C1 segment of cervical spinal cord (tissue), 14 donors: ENCODE measurements around the gene KIF1B.
"Not testable (repeated sequence)": the region's sequence is repeated elsewhere in the genome, so short reads cannot be mapped to it uniquely, and the experiment has no call there.

Source experiments
- DNase-seq, 14 donors: peaks; one replicate each; lab custom pipeline; 2025; lab: John Stamatoyannopoulos, UW

Gene KIF1B

DNA sequence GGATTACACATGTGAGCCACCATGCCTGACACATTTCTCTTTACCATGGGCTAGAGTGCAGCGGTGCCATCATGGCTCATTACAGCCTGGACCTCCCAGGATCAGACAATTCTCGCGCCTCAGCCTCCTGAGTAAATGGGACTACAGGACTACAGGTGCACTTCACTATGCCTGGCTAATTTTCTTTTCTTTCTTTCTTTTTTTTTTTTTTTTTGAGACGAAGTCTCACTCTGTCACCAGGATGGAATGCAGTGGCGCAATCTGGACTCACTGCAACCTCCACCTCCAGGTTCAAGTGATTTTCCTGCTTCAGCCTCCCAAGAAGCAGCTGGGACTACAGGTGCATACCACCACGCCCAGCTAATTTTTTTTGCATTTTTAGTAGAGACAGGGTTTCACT lies 14.8 kb upstream of the KIF1B start:
- no peak for DNase-seq

GRCh38 chr1:10196976-10197375 lies 13.4 kb upstream of the KIF1B start:
- DNase-seq = no peak

GRCh38 chr1:10200620-10201019 lies 9.8 kb upstream of the KIF1B start:
- peak in 1 of 14 donors; percentile 79 for DNase-seq

DNA sequence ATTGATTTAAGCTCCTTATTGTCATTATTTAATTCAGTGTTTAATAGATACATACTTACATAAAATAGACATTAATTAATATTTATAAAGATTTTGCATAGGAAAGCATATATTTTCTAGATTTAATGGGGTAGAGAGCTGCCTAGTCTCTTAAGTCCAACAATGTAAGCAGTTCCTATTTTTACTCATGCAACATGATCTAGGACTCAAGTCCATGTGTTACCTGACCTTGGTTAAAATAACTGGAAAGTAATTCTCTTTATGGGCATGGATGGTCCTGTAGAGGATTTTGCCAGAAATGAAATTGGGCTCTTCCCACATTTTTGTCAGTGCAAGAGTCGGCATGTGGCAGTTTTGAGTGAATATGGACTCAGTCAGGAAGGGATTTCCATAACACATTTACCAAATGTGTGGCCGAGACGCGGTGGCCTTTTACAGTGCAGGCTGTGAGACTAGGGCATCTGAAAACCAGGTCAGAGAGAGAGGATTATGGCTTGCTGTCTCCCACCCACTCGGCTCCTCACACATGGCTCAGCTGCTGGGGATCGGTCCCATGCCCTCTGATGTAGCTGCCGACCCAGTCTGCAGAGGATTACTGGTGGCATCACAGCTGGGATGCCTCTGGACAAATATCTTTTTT lies 6.2 kb upstream of the KIF1B start:
- peak in 1 of 14 donors; percentile 81 for DNase-seq

- not testable (repeated sequence) for DNase-seq
Observed at GRCh38 chr1:10205206-10205605, 5.2 kb upstream of the KIF1B start.

DNA sequence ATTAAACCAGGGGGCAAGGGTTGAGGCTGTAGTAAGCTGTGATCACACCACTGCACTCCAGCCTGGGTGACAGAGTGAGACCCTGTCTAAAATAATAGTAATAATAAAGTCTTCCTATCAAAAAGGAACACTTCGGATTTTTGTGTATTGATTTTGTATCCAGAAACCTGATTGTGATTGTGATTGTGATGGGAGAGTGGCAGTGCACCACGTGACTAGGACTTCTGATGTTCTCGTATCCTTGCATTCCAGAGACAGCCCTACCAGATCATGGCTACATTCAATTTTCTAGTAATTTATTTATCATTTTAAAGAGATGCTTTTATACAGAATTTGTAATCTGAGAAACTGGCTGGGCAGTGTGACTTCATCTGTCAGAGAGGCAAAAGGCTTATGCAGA lies 2.6 kb upstream of the KIF1B start:
- no peak for DNase-seq

- peak in 2 of 14 donors; percentile 7 to 11 for DNase-seq
Observed at GRCh38 chr1:10208537-10208936, 1.8 kb upstream of the KIF1B start.

DNA sequence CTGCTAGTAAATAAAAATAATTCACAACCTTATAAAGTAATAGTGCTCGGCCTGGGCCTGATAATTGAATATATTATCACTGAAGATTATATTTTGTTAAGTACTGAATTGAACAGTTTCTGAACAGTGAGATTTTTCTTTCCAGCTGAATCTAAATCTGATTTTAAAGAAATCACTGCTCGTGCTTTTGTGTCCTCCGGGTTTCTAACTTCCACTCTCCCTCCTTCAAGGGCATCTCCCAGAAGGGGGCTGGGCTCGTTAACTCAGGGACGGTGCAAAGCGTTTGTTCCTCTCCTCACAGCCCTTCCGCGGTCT lies 823 bp upstream of the KIF1B start:
- no peak for DNase-seq

- DNase-seq = peak in 13 of 14 donors; percentile 47 to 90 (median 82)
Observed at GRCh38 chr1:10210841-10211804, 753 bp downstream of the KIF1B start.

GRCh38 chr1:10211805-10212410 lies 1.5 kb downstream of the KIF1B start:
- DNase-seq = peak in 2 of 14 donors; percentile 49 to 68

DNA sequence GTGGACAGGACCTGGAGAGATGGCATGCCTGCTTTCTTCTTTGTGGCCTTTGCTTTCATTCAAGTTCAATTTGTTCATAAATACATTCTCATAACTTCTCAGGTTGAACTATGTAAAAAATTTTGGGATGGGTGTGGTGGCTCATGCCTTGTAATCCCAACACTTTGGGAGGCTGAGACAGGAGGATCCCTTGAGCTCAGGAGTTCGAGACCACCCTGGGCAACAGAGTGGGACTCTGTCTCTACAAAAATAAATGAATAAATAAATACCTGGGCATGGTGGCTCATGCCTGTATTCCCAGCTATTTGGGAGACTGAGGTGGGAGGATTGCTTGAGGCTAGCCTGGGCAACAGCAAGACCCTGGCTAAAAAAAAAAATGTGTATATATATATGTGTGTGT lies 2.1 kb downstream of the KIF1B start:
- DNase-seq = no peak

GRCh38 chr1:10213186-10213705 lies 2.9 kb downstream of the KIF1B start:
- DNase-seq = no peak

- no peak for DNase-seq
Observed at GRCh38 chr1:10216090-10216749, 5.8 kb downstream of the KIF1B start.

- DNase-seq = peak in 2 of 14 donors; percentile 6 to 21
Observed at GRCh38 chr1:10217748-10218441, 7.5 kb downstream of the KIF1B start.

DNA sequence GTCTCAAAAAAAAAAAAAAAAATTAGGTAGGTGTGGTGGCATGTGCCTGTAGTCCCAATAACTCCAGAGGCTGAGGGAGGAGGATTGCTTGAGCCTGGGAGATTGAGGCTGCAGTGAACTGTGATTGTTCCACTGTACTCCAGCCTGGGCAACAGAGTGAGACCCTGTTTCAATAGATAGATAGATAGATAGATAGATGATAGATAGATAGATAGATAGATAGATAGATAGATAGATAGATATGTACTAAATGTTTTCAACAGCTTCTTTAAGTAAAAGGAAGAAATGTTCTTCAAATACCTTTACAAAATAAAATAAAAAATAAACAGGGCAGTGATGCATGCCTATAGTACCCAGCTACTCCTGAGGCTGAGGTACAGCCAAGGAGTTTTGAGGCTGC lies 9.8 kb downstream of the KIF1B start:
- DNase-seq = no peak

DNA sequence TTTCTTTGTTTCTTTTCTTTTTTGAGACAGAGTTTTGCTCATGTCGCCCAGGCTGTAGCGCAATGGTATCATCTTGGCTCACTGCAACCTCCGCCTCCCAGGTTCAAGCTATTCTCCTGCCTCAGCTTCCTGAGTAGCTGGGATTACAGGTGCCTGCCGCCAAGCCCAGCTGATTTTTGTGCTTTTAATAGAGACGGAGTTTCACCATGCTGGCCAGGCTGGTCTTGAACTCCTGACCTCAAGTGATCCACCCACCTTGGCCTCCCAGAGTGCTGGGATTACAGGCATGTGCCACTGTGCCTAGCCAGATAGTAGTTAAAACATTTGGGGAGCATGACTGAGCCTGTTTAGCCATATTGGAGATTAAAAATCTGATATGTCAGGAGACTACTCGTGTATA lies 10.3 kb downstream of the KIF1B start:
- DNase-seq = not testable (repeated sequence)

DNA sequence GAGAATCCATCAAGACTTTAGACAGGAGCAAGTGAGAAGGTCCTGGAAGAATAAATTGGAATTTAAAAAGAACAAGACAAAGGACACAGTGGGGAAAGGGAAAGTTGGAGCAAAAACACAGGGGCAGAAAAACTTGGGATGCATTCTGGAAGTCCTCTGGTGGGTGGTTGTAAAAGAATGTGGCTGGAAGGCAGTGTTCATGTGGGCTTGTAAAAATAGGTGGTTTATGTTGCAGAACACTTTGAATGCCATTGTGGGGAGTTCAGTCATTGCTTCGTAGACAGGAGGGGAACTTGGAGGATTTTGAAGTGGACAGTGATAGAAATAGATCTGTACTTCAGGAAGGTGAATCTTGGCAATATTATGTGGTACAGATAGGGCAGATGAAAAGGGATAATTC lies 15.2 kb downstream of the KIF1B start:
- no peak for DNase-seq

GRCh38 chr1:10228528-10228927 lies 18.2 kb downstream of the KIF1B start:
- DNase-seq = no peak

GRCh38 chr1:10229903-10230302 lies 19.5 kb downstream of the KIF1B start:
- no peak for DNase-seq

DNA sequence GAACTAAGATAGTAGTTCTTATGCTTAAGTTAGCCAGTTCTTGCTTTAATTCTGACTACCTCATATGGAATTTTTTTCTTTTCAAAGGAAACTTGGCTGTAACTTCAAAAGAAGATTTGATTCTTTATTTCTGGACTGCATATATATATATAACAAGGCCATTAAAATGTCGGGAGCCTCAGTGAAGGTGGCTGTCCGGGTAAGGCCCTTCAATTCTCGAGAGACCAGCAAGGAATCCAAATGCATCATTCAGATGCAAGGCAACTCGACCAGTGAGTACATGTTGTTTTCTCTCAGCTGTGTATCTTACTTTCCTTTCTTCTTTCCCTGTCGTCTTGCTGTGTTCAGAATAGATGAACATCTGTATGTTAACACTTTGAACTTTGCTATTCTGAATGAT lies 21.8 kb downstream of the KIF1B start:
- DNase-seq = no peak
